ENCODE data around the gene SPRY4. TPM values are rescaled to one million over a fixed set of nuclear protein-coding genes. Genes with fewer than 3 reads are reported as not detected.

The SPRY4 gene
- total RNA-seq, 1 experiment from 2014 or later: 23.6 TPM

DNA sequence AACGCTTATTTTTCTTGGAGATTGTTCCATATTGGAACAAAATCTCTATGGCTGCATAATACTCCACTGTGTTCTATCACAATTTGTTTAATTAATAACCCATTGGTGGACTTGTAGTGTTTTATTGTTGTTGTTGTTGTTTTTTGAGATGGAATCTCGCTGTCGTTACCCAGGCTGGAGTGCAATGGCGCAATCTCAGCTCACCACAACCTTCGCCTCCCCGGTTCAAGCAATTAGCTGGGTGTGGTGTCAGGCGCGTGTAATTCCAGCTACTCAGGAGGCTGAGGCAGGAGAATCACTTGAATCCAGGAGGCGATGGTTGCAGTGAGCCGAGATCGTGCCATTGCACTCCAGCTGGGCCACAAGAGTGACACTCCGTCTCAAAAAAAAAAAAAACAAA is 38.7 kb downstream of the SPRY4 start:
- H3K4me3 Mint-ChIP-seq (ENCODE audit: low read depth, unreplicated experiment): no peak overlapping the region
- intact Hi-C loops (cut with micrococcal nuclease; ENCODE audit: unreplicated experiment): no loop called here

DNA sequence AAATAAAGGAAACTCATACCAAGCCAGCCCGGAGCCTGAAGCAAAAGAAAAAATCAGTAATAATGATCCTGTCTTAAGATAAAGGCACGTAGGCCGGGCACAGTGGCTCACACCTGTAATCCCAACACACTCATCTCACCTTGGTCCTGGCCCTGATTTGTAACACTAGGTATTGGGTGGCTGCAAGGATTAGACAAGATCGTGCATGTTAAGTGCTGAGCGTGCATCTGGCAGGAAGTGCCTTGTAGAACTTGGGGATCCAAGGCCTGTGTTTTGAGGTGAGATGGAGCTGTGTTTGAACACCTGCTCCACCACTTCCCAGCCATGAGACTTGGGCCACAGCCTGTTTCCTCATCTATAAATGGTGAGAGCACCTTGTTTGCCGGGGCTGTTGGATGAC is 41.5 kb downstream of the SPRY4 start:
- TF ChIP-seq, protein P1, sequence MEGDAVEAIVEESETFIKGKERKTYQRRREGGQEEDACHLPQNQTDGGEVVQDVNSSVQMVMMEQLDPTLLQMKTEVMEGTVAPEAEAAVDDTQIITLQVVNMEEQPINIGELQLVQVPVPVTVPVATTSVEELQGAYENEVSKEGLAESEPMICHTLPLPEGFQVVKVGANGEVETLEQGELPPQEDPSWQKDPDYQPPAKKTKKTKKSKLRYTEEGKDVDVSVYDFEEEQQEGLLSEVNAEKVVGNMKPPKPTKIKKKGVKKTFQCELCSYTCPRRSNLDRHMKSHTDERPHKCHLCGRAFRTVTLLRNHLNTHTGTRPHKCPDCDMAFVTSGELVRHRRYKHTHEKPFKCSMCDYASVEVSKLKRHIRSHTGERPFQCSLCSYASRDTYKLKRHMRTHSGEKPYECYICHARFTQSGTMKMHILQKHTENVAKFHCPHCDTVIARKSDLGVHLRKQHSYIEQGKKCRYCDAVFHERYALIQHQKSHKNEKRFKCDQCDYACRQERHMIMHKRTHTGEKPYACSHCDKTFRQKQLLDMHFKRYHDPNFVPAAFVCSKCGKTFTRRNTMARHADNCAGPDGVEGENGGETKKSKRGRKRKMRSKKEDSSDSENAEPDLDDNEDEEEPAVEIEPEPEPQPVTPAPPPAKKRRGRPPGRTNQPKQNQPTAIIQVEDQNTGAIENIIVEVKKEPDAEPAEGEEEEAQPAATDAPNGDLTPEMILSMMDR (IDR thresholded peaks at IDR 0.05; ENCODE audit: unreplicated experiment): no peak
- H3K27ac Mint-ChIP-seq (ENCODE audit: unreplicated experiment): no peak overlapping the region
- no peak overlapping the region for H3K4me3 Mint-ChIP-seq (ENCODE audit: low read depth, unreplicated experiment)
- DNase-seq: no peak
- no peaks in the 10 kb centered on the region for H3K27me3 Mint-ChIP-seq (ENCODE audit: unreplicated experiment)
- no peaks in the 10 kb centered on the region for H3K36me3 Mint-ChIP-seq (ENCODE audit: insufficient read depth, unreplicated experiment)
- intact Hi-C loops (cut with micrococcal nuclease; ENCODE audit: unreplicated experiment): no loop called here
- CTCF ChIA-PET: no interaction called here
- no peaks in the 10 kb centered on the region for H3K9me3 Mint-ChIP-seq (ENCODE audit: low read depth, unreplicated experiment)
- peaks cover 2% of the 10 kb centered on the region for H3K4me1 Mint-ChIP-seq (ENCODE audit: low read depth, unreplicated experiment)
- BruUV-seq (replicated peaks): no TSS peak

More for the DNA sequence above, 38.7 kb downstream of the SPRY4 start:
- no peaks in the 10 kb centered on the region for H3K9me3 Mint-ChIP-seq (ENCODE audit: low read depth, unreplicated experiment)
- CTCF ChIA-PET: interaction anchor here (0.6 kb wide), 1 partner anchor 18 kb away, joined by 5 read pairs; no protein-coding TSS in a partner anchor
- no TSS peak for BruUV-seq (replicated peaks)
- no peaks in the 10 kb centered on the region for H3K27me3 Mint-ChIP-seq (ENCODE audit: unreplicated experiment)
- DNase-seq: no peak
- TF ChIP-seq, protein P1 (IDR thresholded peaks at IDR 0.05; ENCODE audit: unreplicated experiment): no peak
- H3K4me1 Mint-ChIP-seq (ENCODE audit: low read depth, unreplicated experiment): no peaks in the 10 kb centered on the region
- no peaks in the 10 kb centered on the region for H3K36me3 Mint-ChIP-seq (ENCODE audit: insufficient read depth, unreplicated experiment)
- H3K27ac Mint-ChIP-seq (ENCODE audit: unreplicated experiment): no peak overlapping the region

DNA sequence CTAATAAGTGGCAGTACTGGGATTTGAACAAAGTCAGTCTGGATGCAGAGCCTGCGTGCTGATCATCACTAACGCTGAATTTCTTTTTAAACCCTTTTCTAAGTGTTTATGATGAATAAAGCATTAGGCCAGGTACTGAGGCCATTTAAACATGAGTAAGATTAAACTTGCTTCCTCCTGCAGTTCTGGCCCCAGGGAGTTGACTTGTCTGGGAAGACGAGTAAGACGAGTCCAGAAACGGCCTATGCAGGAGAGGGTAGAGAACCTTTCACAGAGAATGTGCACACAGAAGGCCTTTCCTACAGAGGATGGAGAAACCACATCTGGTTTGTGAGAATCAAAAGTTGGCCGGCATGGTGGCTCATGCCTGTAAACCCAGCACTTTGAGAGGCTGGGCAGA is 42.9 kb downstream of the SPRY4 start:
- Mint-ChIP-seq H3K4me3 (ENCODE audit: low read depth, unreplicated experiment) (no peak overlapping the region), H3K4me1 (ENCODE audit: low read depth, unreplicated experiment) (peaks cover 11% of the 10 kb centered on the region), H3K36me3 (ENCODE audit: insufficient read depth, unreplicated experiment) (no peaks in the 10 kb centered on the region), H3K27me3 (ENCODE audit: unreplicated experiment) (no peaks in the 10 kb centered on the region), H3K27ac (ENCODE audit: unreplicated experiment) (no peak overlapping the region), H3K9me3 (ENCODE audit: low read depth, unreplicated experiment) (no peaks in the 10 kb centered on the region)
- CTCF ChIA-PET: no interaction called here
- DNase-seq: no peak
- intact Hi-C loops (cut with micrococcal nuclease; ENCODE audit: unreplicated experiment): no loop called here
- TF ChIP-seq, protein P1 (IDR thresholded peaks at IDR 0.05; ENCODE audit: unreplicated experiment): no peak
- BruUV-seq (replicated peaks): no TSS peak

DNA sequence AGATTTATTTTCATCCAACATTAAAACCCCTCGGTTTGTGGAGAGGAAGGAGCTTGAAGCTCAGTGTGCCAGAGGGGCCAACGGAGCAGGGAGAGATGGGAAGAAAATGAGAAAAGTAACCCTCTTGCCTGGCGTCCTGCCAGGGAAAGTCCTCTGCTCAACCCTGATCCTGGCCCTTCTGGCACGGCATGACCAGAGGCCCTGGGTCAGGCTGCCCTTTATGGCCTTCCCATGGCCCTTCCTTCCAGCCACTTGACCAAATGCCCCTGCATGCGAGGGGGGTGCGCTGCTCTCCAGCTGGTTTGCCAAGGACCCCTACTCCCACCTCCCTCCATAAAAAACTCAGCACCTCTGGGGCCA is 43.8 kb downstream of the SPRY4 start:
- Mint-ChIP-seq H3K4me1 (ENCODE audit: low read depth, unreplicated experiment) (peaks cover 11% of the 10 kb centered on the region), H3K4me3 (ENCODE audit: low read depth, unreplicated experiment) (no peak overlapping the region), H3K27ac (ENCODE audit: unreplicated experiment) (no peak overlapping the region)

More for the DNA sequence above, 43.8 kb downstream of the SPRY4 start:
- BruUV-seq (replicated peaks): no TSS peak
- no peaks in the 10 kb centered on the region for H3K9me3 Mint-ChIP-seq (ENCODE audit: low read depth, unreplicated experiment)
- no peak for DNase-seq
- TF ChIP-seq, protein P1 (IDR thresholded peaks at IDR 0.05; ENCODE audit: unreplicated experiment): no peak
- no peaks in the 10 kb centered on the region for H3K36me3 Mint-ChIP-seq (ENCODE audit: insufficient read depth, unreplicated experiment)
- H3K27me3 Mint-ChIP-seq (ENCODE audit: unreplicated experiment): no peaks in the 10 kb centered on the region
- intact Hi-C loops (cut with micrococcal nuclease; ENCODE audit: unreplicated experiment): no loop called here
- CTCF ChIA-PET: no interaction called here
